GM18867 (cell line): Measurements from ENCODE around the gene SERPING1.
A peak's percentile ranks its signal among the peaks of the same experiment; 100 is the strongest.

ENCODE experiments used
- ATAC-seq: cut with Tn5 transposase; IDR thresholded peaks from one replicate; pipeline ENCODE4 v1.9.1; 2021; ENCODE audit warnings: mild to moderate bottlenecking, moderate library complexity; ENCODE audit not compliant: unreplicated experiment

Gene SERPING1

GRCh38 chr11:57637626-57638004, 40.1 kb downstream of the SERPING1 start:
- ATAC-seq = no peak

- ATAC-seq = no peak
Observed at GRCh38 chr11:57638005-57638781, 40.7 kb downstream of the SERPING1 start.

- no peak for ATAC-seq
Observed at GRCh38 chr11:57638811-57639320, 41.4 kb downstream of the SERPING1 start.

- ATAC-seq = no peak
Observed at GRCh38 chr11:57639321-57640067, 42.0 kb downstream of the SERPING1 start.

- ATAC-seq = no peak
Observed at GRCh38 chr11:57640068-57640800, 42.7 kb downstream of the SERPING1 start.

- peak; percentile 41 for ATAC-seq
Observed at GRCh38 chr11:57641011-57641807, 43.7 kb downstream of the SERPING1 start.

GRCh38 chr11:57643802-57644201, 46.3 kb downstream of the SERPING1 start:
- ATAC-seq = no peak

GRCh38 chr11:57644748-57645688, 47.5 kb downstream of the SERPING1 start:
- peak; percentile 79 for ATAC-seq

GRCh38 chr11:57645689-57646085, 48.2 kb downstream of the SERPING1 start:
- ATAC-seq = no peak

GRCh38 chr11:57646194-57646798, 48.8 kb downstream of the SERPING1 start:
- ATAC-seq = no peak

- ATAC-seq = no peak
Observed at GRCh38 chr11:57646799-57647303, 49.4 kb downstream of the SERPING1 start.

- ATAC-seq = no peak
Observed at GRCh38 chr11:57647372-57647771, 49.9 kb downstream of the SERPING1 start.

GRCh38 chr11:57647960-57648800, 50.7 kb downstream of the SERPING1 start:
- ATAC-seq = no peak

GRCh38 chr11:57648801-57649735, 51.6 kb downstream of the SERPING1 start:
- no peak for ATAC-seq

- ATAC-seq = no peak
Observed at GRCh38 chr11:57649826-57650738, 52.6 kb downstream of the SERPING1 start, which contains the start of gene YPEL4. YPEL4 (minus strand) TSS chr11:57649912; CDS start chr11:57647107, 2,805 bp downstream.

GRCh38 chr11:57650739-57651090, 53.2 kb downstream of the SERPING1 start:
- no peak for ATAC-seq
